HEK293 (cell line): ENCODE results near the gene DDAH1.

Source experiments
- GLI4 ChIP-seq: fragments of 450-650 bp; formaldehyde crosslinking; IDR thresholded peaks from 2 replicates; pipeline ENCODE4 v1.5.1; 2016; ENCODE audit warnings: missing biosample characterization, missing genetic modification characterization
- HOXC10 ChIP-seq: sonication (generic); formaldehyde crosslinking; IDR thresholded peaks from 2 replicates; pipeline ENCODE4 v1.8.1; 2023; ENCODE audit warnings: mild to moderate bottlenecking, missing genetic modification reagents
- IKZF3 ChIP-seq: fragments of 450-650 bp; IDR thresholded peaks from 2 replicates; pipeline ENCODE4 v1.5.0; 2018; ENCODE audit warnings: missing biosample characterization, mild to moderate bottlenecking, missing genetic modification characterization, moderate library complexity
- KLF1 ChIP-seq: fragments of 450-650 bp; formaldehyde crosslinking; IDR thresholded peaks from 2 replicates; pipeline ENCODE4 v1.5.1; 2016; ENCODE audit warnings: missing biosample characterization, missing genetic modification characterization
- MYNN ChIP-seq: fragments of 450-650 bp; formaldehyde crosslinking; IDR thresholded peaks from 2 replicates; pipeline ENCODE4 v1.5.1; 2016; ENCODE audit warnings: missing biosample characterization, missing genetic modification characterization, borderline replicate concordance
- PRDM10 ChIP-seq: fragments of 450-650 bp; formaldehyde crosslinking; IDR thresholded peaks from 2 replicates; pipeline ENCODE4 v1.5.1; 2016; ENCODE audit warnings: missing biosample characterization, missing genetic modification characterization
- SETDB1 ChIP-seq: IDR thresholded peaks from one replicate; pipeline ENCODE4 v1.6.1; 2017; ENCODE audit warnings: mild to moderate bottlenecking, low read length, moderate library complexity, mixed read lengths; ENCODE audit not compliant: insufficient read length
- SP2 ChIP-seq: fragments of 450-650 bp; formaldehyde crosslinking; IDR thresholded peaks from 2 replicates; pipeline ENCODE4 v1.5.1; 2016; ENCODE audit warnings: missing biosample characterization, missing genetic modification characterization
- WT1 ChIP-seq: fragments of 450-650 bp; formaldehyde crosslinking; IDR thresholded peaks from 2 replicates; pipeline ENCODE4 v1.5.1; 2016; ENCODE audit warnings: missing biosample characterization, missing genetic modification characterization
- YY2 ChIP-seq: fragments of 450-650 bp; formaldehyde crosslinking; IDR thresholded peaks from 2 replicates; pipeline ENCODE4 v1.5.1; 2016; ENCODE audit warnings: missing biosample characterization, missing genetic modification characterization
- ZBTB48 ChIP-seq: fragments of 450-650 bp; formaldehyde crosslinking; IDR thresholded peaks from 2 replicates; pipeline ENCODE4 v1.5.1; 2016; ENCODE audit warnings: missing biosample characterization, missing genetic modification characterization
- ZFHX2 ChIP-seq: fragments of 450-650 bp; formaldehyde crosslinking; conservative IDR thresholded peaks from 2 replicates; pipeline ENCODE4 v1.5.1; 2016; ENCODE audit warnings: missing biosample characterization, missing genetic modification characterization
- ZNF121 ChIP-seq: fragments of 450-650 bp; formaldehyde crosslinking; IDR thresholded peaks from 2 replicates; pipeline ENCODE4 v1.5.1; 2016; ENCODE audit warnings: missing biosample characterization, missing genetic modification characterization
- ZNF140 ChIP-seq: fragments of 450-650 bp; formaldehyde crosslinking; IDR thresholded peaks from 2 replicates; pipeline ENCODE4 v1.5.1; 2016; ENCODE audit warnings: missing biosample characterization, missing genetic modification characterization
- ZNF23 ChIP-seq: fragments of 450-650 bp; formaldehyde crosslinking; IDR thresholded peaks from 2 replicates; pipeline ENCODE4 v1.5.1; 2016; ENCODE audit warnings: missing biosample characterization, missing genetic modification characterization, borderline replicate concordance
- ZNF239 ChIP-seq: fragments of 450-650 bp; formaldehyde crosslinking; IDR thresholded peaks from 2 replicates; pipeline ENCODE4 v1.5.1; 2016; ENCODE audit warnings: missing biosample characterization, missing genetic modification characterization
- ZNF248 ChIP-seq: fragments of 450-650 bp; formaldehyde crosslinking; IDR thresholded peaks from 2 replicates; pipeline ENCODE4 v1.5.1; 2017; ENCODE audit warnings: missing biosample characterization, missing genetic modification characterization
- ZNF302 ChIP-seq: fragments of 450-650 bp; formaldehyde crosslinking; IDR thresholded peaks from 2 replicates; pipeline ENCODE4 v1.5.1; 2016; ENCODE audit warnings: missing biosample characterization, missing genetic modification characterization, low read depth
- ZNF311 ChIP-seq: fragments of 450-650 bp; formaldehyde crosslinking; IDR thresholded peaks from 2 replicates; pipeline ENCODE4 v1.5.1; 2017; ENCODE audit warnings: missing biosample characterization, missing genetic modification characterization, borderline replicate concordance
- ZNF335 ChIP-seq: fragments of 450-650 bp; formaldehyde crosslinking; conservative IDR thresholded peaks from 2 replicates; pipeline ENCODE4 v1.5.1; 2016; ENCODE audit warnings: missing biosample characterization, missing genetic modification characterization
- ZNF394 ChIP-seq: fragments of 450-650 bp; formaldehyde crosslinking; IDR thresholded peaks from 2 replicates; pipeline ENCODE4 v1.5.1; 2016; ENCODE audit warnings: missing biosample characterization, missing genetic modification characterization, mild to moderate bottlenecking, moderate library complexity, borderline replicate concordance
- ZNF529 ChIP-seq: fragments of 450-650 bp; formaldehyde crosslinking; IDR thresholded peaks from 2 replicates; pipeline ENCODE4 v1.5.1; 2017; ENCODE audit warnings: missing genetic modification characterization, missing biosample characterization; ENCODE audit not compliant: insufficient replicate concordance
- ZNF621 ChIP-seq: fragments of 450-650 bp; formaldehyde crosslinking; IDR thresholded peaks from 2 replicates; pipeline ENCODE4 v1.5.1; 2017; ENCODE audit warnings: missing biosample characterization, missing genetic modification characterization
- ZNF629 ChIP-seq: fragments of 450-650 bp; formaldehyde crosslinking; IDR thresholded peaks from 2 replicates; pipeline ENCODE4 v1.5.1; 2017; ENCODE audit warnings: missing biosample characterization, missing genetic modification characterization
- ZNF692 ChIP-seq: fragments of 450-650 bp; formaldehyde crosslinking; IDR thresholded peaks from 2 replicates; pipeline ENCODE4 v1.5.1; 2016; ENCODE audit warnings: missing biosample characterization, missing genetic modification characterization
- ZNF701 ChIP-seq: fragments of 450-650 bp; formaldehyde crosslinking; IDR thresholded peaks from 2 replicates; pipeline ENCODE4 v1.5.1; 2016; ENCODE audit warnings: missing biosample characterization, missing genetic modification characterization
- ZSCAN23 ChIP-seq: fragments of 450-650 bp; formaldehyde crosslinking; IDR thresholded peaks from 2 replicates; pipeline ENCODE4 v1.5.1; 2016; ENCODE audit warnings: missing biosample characterization, missing genetic modification characterization
- TF ChIP-seq, protein P1 (sequence below): fragments of 450-650 bp; formaldehyde crosslinking; IDR thresholded peaks from 2 replicates; pipeline ENCODE4 v1.5.1; 2016; ENCODE audit warnings: missing biosample characterization, missing genetic modification characterization
- TF ChIP-seq, protein P2 (sequence below): fragments of 450-650 bp; formaldehyde crosslinking; IDR thresholded peaks from 2 replicates; pipeline ENCODE4 v1.5.1; 2016; ENCODE audit warnings: missing biosample characterization, missing genetic modification characterization, borderline replicate concordance
- TF ChIP-seq, protein P3 (sequence below): fragments of 450-650 bp; formaldehyde crosslinking; IDR thresholded peaks from 2 replicates; pipeline ENCODE4 v1.5.1; 2016; ENCODE audit warnings: missing biosample characterization, missing genetic modification characterization

The DDAH1 gene

DNA sequence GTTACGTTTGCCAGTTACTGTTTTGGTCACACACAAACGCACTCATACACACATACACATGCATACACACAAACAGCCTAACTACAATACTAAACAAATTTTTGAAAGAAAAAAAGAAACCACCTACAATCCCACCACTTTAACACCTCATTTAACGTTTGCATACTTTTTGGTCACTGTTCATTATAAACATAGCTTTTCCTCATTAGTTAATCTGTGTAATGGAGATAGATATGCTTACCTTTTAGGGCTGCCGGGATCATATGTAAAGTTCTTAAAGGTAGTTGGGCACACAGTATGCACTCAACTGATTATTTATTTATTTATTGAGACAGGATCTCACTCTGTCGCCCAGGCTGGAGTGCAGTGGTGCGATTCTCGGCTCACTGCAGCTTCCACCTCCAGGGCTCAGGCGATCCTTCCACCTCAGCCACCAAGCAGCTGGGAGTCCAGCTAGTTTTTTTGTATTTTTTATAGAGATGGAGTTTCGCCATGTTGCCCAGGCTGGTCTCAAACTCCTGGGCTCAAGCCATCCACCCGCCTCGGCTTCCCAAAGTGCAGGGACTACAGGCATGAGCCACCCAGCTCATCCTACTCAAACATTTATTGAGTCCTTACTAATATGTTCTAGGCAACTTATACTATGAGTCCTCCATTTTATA is 187.8 kb downstream of the DDAH1 start (continued):
- TF ChIP-seq, protein P1, sequence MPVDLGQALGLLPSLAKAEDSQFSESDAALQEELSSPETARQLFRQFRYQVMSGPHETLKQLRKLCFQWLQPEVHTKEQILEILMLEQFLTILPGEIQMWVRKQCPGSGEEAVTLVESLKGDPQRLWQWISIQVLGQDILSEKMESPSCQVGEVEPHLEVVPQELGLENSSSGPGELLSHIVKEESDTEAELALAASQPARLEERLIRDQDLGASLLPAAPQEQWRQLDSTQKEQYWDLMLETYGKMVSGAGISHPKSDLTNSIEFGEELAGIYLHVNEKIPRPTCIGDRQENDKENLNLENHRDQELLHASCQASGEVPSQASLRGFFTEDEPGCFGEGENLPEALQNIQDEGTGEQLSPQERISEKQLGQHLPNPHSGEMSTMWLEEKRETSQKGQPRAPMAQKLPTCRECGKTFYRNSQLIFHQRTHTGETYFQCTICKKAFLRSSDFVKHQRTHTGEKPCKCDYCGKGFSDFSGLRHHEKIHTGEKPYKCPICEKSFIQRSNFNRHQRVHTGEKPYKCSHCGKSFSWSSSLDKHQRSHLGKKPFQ (tag by site-specific recombination), result no peak
- TF ChIP-seq ZBTB48 (tag by site-specific recombination) (no peak), ZFHX2 (tag by site-specific recombination) (no peak), SP2 (tag by site-specific recombination) (no peak), ZNF394 (tag by site-specific recombination) (0 out of 2 replicates have a peak, but pooled peaks have one; percentile 23), ZNF529 (tag by site-specific recombination) (no peak), ZNF239 (peak; percentile 1; the same call in 1 of the 2 replicates), IKZF3 (tag by site-specific recombination) (no peak), ZNF311 (tag by site-specific recombination) (no peak), WT1 (peak; percentile 62), HOXC10 (CRISPR knock-in tag) (no peak), MYNN (tag by site-specific recombination) (no peak), KLF1 (tag by site-specific recombination) (no peak; the same call in 1 of the 2 replicates), ZNF23 (tag by site-specific recombination) (no peak), YY2 (tag by site-specific recombination) (no peak), ZNF140 (tag by site-specific recombination) (no peak), ZNF621 (tag by site-specific recombination) (no peak), ZNF248 (tag by site-specific recombination) (no peak), PRDM10 (tag by site-specific recombination) (peak; percentile 74; the same call in 1 of the 2 replicates), ZSCAN23 (no peak), SETDB1 (no peak), ZNF121 (tag by site-specific recombination) (0 out of 2 replicates have a peak, but pooled peaks have one; percentile 53), ZNF302 (tag by site-specific recombination) (no peak), ZNF335 (tag by site-specific recombination) (peak; percentile 84), ZNF701 (tag by site-specific recombination) (no peak), ZNF692 (tag by site-specific recombination) (peak; percentile 3; the same call in 1 of the 2 replicates), GLI4 (tag by site-specific recombination) (no peak), ZNF629 (no peak; the same call in 1 of the 2 replicates)
- TF ChIP-seq, protein P2, sequence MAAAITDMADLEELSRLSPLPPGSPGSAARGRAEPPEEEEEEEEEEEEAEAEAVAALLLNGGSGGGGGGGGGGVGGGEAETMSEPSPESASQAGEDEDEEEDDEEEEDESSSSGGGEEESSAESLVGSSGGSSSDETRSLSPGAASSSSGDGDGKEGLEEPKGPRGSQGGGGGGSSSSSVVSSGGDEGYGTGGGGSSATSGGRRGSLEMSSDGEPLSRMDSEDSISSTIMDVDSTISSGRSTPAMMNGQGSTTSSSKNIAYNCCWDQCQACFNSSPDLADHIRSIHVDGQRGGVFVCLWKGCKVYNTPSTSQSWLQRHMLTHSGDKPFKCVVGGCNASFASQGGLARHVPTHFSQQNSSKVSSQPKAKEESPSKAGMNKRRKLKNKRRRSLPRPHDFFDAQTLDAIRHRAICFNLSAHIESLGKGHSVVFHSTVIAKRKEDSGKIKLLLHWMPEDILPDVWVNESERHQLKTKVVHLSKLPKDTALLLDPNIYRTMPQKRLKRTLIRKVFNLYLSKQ, result no peak
- TF ChIP-seq, protein P3, sequence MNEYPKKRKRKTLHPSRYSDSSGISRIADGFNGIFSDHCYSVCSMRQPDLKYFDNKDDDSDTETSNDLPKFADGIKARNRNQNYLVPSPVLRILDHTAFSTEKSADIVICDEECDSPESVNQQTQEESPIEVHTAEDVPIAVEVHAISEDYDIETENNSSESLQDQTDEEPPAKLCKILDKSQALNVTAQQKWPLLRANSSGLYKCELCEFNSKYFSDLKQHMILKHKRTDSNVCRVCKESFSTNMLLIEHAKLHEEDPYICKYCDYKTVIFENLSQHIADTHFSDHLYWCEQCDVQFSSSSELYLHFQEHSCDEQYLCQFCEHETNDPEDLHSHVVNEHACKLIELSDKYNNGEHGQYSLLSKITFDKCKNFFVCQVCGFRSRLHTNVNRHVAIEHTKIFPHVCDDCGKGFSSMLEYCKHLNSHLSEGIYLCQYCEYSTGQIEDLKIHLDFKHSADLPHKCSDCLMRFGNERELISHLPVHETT, result no peak
